ENCODE results near the gene CRTC3. TPM values are rescaled to one million over a fixed set of nuclear protein-coding genes. Genes with fewer than 3 reads are reported as not detected.
"Not testable (repeated sequence)": the region's sequence is repeated elsewhere in the genome, so short reads cannot be mapped to it uniquely, and the experiment has no call there.

The CRTC3 gene
- polyA plus RNA-seq, 4 donors = 3.8 to 25.4 (median 8.5) TPM

DNA sequence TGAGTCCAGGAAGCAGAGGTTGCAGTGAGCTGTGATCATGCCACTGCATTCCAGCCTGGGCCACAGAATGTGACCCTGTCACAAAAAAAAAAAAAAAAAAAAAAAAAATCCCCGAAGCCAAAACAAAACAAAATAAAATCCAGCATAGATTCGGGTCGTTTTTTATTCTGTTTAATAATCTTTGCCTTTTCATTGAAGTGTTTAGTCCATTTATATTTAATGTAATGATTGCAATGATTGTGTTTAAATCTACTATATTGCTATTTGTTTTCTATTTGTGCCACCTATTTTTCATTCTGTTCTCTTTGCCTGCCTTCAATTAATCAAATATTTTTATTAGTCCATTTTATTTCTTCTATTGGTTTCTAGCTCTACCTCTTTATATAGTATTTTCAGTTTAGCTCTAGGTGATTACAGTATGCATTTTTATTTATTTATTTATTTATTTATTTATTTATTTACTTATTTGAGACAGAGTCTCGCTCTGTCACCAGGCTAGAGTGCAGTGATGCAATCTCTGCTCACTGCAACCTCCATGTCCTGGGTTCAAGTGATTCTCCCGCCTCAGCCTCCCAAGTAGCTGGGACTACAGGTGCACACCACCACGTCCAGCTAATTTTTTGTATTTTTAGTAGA, 159.7 kb downstream of the CRTC3 start:
- DNase-seq; H3K4me1 ChIP-seq (ENCODE audit: control insufficient read depth in 3 of 3, insufficient read depth in 2 of 3, low read depth in 1 of 3, low read length in 2 of 3); H3K36me3 ChIP-seq (ENCODE audit: control insufficient read depth in 3 of 3, insufficient read depth in 2 of 3, low read depth in 1 of 3, low read length in 3 of 3); H3K27me3 ChIP-seq (ENCODE audit: control insufficient read depth in 3 of 3, insufficient read depth in 3 of 3, low read length in 3 of 3); H3K27ac ChIP-seq (ENCODE audit: low read depth in 1 of 3, low read length in 2 of 3); H3K4me3 ChIP-seq (ENCODE audit: low read depth in 1 of 3, low read length in 3 of 3); FAIRE-seq; H3K9me3 ChIP-seq (ENCODE audit: control insufficient read depth in 2 of 2, insufficient read depth in 1 of 2, low read depth in 1 of 2, low read length in 1 of 2): not testable (repeated sequence)
- WGBS, 3 donors = 82 to 93% (median 83%) methylated on average over 6 of the region's 6 CpGs

DNA sequence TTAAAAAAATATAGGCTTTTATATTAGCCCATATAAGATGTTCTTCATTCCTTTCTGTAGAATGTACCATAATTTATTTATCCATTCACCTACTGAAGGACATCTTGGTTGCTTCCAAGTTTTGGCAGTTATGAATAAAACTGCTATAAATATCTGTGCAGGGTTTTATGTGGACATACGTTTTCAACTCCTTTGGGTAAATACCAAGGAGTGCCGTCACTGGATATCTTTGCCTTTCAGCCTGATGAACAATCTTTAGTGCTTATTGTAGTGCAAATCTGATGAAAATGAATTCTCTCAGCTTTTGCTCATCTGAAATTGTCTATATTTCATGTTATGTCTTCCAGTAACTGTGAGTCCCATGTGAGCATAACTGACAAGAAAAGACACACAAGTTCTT, 160.9 kb downstream of the CRTC3 start:
- FAIRE-seq (no peak), DNase-seq (no peak)
- Histone ChIP-seq H3K36me3 (ENCODE audit: control insufficient read depth in 3 of 3, insufficient read depth in 2 of 3, low read depth in 1 of 3, low read length in 3 of 3) (no peaks in the 10 kb centered on the region), H3K27ac (ENCODE audit: low read depth in 1 of 3, low read length in 2 of 3) (no peak overlapping the region), H3K27me3 (ENCODE audit: control insufficient read depth in 3 of 3, insufficient read depth in 3 of 3, low read length in 3 of 3) (no peaks in the 10 kb centered on the region), H3K4me1 (ENCODE audit: control insufficient read depth in 3 of 3, insufficient read depth in 2 of 3, low read depth in 1 of 3, low read length in 2 of 3) (no peaks in the 10 kb centered on the region), H3K9me3 (ENCODE audit: control insufficient read depth in 2 of 2, insufficient read depth in 1 of 2, low read depth in 1 of 2, low read length in 1 of 2) (peaks cover 0 to 4% of the 10 kb centered on the region in 2 donors), H3K4me3 (ENCODE audit: low read depth in 1 of 3, low read length in 3 of 3) (no peak overlapping the region)
- WGBS, 3 donors = 67 to 78% (median 70%) methylated on average over 2 of the region's 2 CpGs

- DNase-seq (no peak), FAIRE-seq (no peak)
- Histone ChIP-seq H3K4me1 (ENCODE audit: control insufficient read depth in 3 of 3, insufficient read depth in 2 of 3, low read depth in 1 of 3, low read length in 2 of 3) (no peaks in the 10 kb centered on the region), H3K27ac (ENCODE audit: low read depth in 1 of 3, low read length in 2 of 3) (no peak overlapping the region), H3K36me3 (ENCODE audit: control insufficient read depth in 3 of 3, insufficient read depth in 2 of 3, low read depth in 1 of 3, low read length in 3 of 3) (no peaks in the 10 kb centered on the region), H3K9me3 (ENCODE audit: control insufficient read depth in 2 of 2, insufficient read depth in 1 of 2, low read depth in 1 of 2, low read length in 1 of 2) (peaks cover 0 to 4% of the 10 kb centered on the region in 2 donors), H3K4me3 (ENCODE audit: low read depth in 1 of 3, low read length in 3 of 3) (no peak overlapping the region), H3K27me3 (ENCODE audit: control insufficient read depth in 3 of 3, insufficient read depth in 3 of 3, low read length in 3 of 3) (no peaks in the 10 kb centered on the region)
- 86 to 93% (median 91%) methylated on average over 4 of the region's 4 CpGs for WGBS, 3 donors
Measured at GRCh38 chr15:90691369-90691768, 161.6 kb downstream of the CRTC3 start.

DNA sequence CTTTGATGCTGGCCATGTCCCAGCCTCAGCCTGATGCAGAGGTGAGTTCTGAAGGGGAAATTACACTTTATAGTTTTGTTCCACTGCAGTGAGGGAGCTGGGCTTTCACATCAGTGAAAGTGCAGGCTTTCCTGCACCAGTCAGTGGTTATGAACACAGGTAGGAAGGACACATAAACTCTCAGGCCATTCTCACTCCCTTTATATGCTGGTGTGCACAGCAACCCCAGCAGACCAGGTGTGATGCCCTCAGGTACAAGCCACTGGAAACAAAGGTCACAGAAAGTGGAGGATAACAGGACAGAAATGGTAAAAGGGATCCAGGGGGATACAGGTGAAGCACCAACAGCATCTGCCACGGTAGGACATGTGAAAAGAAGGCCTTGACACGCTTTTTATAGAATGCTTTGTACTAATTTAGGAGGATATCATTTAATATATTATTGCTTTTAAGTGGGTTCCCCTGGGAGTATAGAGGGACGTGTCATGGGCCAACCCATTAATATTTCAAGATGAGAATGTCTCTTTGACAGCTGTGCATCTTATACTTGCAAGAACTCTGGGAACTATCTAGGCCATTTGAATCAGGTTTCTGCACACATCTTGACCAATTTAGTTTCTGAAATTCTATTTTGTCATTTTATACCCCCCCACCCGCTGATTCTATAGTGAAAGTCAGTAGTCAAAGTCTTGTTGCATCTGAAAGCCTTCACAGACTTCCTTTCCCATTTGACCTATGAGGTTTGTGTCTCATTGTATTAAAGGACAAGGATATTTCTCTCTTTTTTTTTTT, 162.5 kb downstream of the CRTC3 start:
- no peak for FAIRE-seq
- H3K4me3 ChIP-seq (ENCODE audit: low read depth in 1 of 3, low read length in 3 of 3) = no peak overlapping the region
- no peak overlapping the region for H3K27ac ChIP-seq (ENCODE audit: low read depth in 1 of 3, low read length in 2 of 3)
- no peaks in the 10 kb centered on the region for H3K4me1 ChIP-seq (ENCODE audit: control insufficient read depth in 3 of 3, insufficient read depth in 2 of 3, low read depth in 1 of 3, low read length in 2 of 3)
- no peaks in the 10 kb centered on the region for H3K36me3 ChIP-seq (ENCODE audit: control insufficient read depth in 3 of 3, insufficient read depth in 2 of 3, low read depth in 1 of 3, low read length in 3 of 3)
- H3K9me3 ChIP-seq (ENCODE audit: control insufficient read depth in 2 of 2, insufficient read depth in 1 of 2, low read depth in 1 of 2, low read length in 1 of 2) = peaks cover 0 to 4% of the 10 kb centered on the region in 2 donors
- H3K27me3 ChIP-seq (ENCODE audit: control insufficient read depth in 3 of 3, insufficient read depth in 3 of 3, low read length in 3 of 3) = no peaks in the 10 kb centered on the region
- 91 to 92% (median 91%) methylated on average over 4 of the region's 4 CpGs for WGBS, 3 donors
- no peak for DNase-seq

Other genes starting within 250 kb of the CRTC3 start
- 1 to 10 TPM in 3 of 4 donors, under 1 TPM in 1; 0.89 to 6.7 (median 1.7) TPM for gene ZNF774, start 177.6 kb upstream of the CRTC3 start, polyA plus RNA-seq
- gene IQGAP1, start 141.7 kb upstream of the CRTC3 start, polyA plus RNA-seq = 10 to 100 TPM; 54.3 to 91.2 (median 69.8) TPM
- 1 to 10 TPM; 1.6 to 4.8 (median 3.3) TPM for gene BLM, start 187.4 kb downstream of the CRTC3 start, polyA plus RNA-seq